ENCODE data around the gene CUX1. TPM values are rescaled to one million over a fixed set of nuclear protein-coding genes. Genes with fewer than 3 reads are reported as not detected.
A peak's percentile ranks its signal among the peaks of the same experiment; 100 is the strongest.

Gene CUX1
- total and polyA plus RNA-seq, 12 donors: 34.5 to 176 (median 145) TPM

GRCh38 chr7:102073931-102074880 is 256.8 kb downstream of the CUX1 start:
- DNase-seq (no peak), ATAC-seq (peak in 1 of 8 donors; percentile 32)
- no peak overlapping the region for H3K4me3 ChIP-seq
- H3K9me3 ChIP-seq: peaks cover 0 to 11% (median 0%) of the 10 kb centered on the region in 11 donors
- intact Hi-C loops (cut with DNase I): no loop called here
- peaks cover 0 to 40% (median 24%) of the 10 kb centered on the region in 9 donors for H3K36me3 ChIP-seq
- H3K27ac ChIP-seq: no peak overlapping the region
- 86 to 88% methylated on average over 14 of the region's 14 CpGs for WGBS, 2 donors
- peaks cover 0 to 18% (median 5%) of the 10 kb centered on the region in 9 donors for H3K4me1 ChIP-seq
- TF ChIP-seq CTCF (IDR thresholded peaks at IDR 0.05): no peak
- no peaks in the 10 kb centered on the region for H3K27me3 ChIP-seq

- WGBS, 2 donors: 92% methylated on average over 9 of the region's 9 CpGs
- peaks cover 0 to 38% (median 24%) of the 10 kb centered on the region in 9 donors for H3K36me3 ChIP-seq
These were observed 257.7 kb downstream of the CUX1 start for GRCh38 chr7:102075126-102075525.

GRCh38 chr7:102075553-102076135 is 258.2 kb downstream of the CUX1 start:
- no peak for TF ChIP-seq CTCF (IDR thresholded peaks at IDR 0.05)
- Histone ChIP-seq H3K4me1 (peaks cover 0 to 33% (median 9%) of the 10 kb centered on the region in 9 donors), H3K36me3 (peaks cover 0 to 32% (median 19%) of the 10 kb centered on the region in 9 donors), H3K27me3 (no peaks in the 10 kb centered on the region), H3K9me3 (peaks cover 0 to 11% (median 0%) of the 10 kb centered on the region in 11 donors), H3K4me3 (no peak overlapping the region), H3K27ac (no peak overlapping the region)
- intact Hi-C loops (cut with DNase I): no loop called here
- ATAC-seq (no peak), DNase-seq (no peak)
- 97 to 98% methylated on average over 11 of the region's 11 CpGs for WGBS, 2 donors

More at GRCh38 chr7:102075126-102075525, 257.7 kb downstream of the CUX1 start:
- Histone ChIP-seq H3K27ac (no peak overlapping the region), H3K4me3 (no peak overlapping the region), H3K4me1 (peaks cover 0 to 28% (median 9%) of the 10 kb centered on the region in 9 donors), H3K27me3 (no peaks in the 10 kb centered on the region), H3K9me3 (peaks cover 0 to 11% (median 0%) of the 10 kb centered on the region in 11 donors)
- no peak for TF ChIP-seq CTCF (IDR thresholded peaks at IDR 0.05)
- intact Hi-C loops (cut with DNase I): no loop called here
- no peak for ATAC-seq
- no peak for DNase-seq

- WGBS, 2 donors: 78 to 80% methylated on average over 5 of the region's 5 CpGs
- intact Hi-C loops (cut with DNase I): no loop called here
- no peak for DNase-seq
- no peak overlapping the region for H3K27ac ChIP-seq
- no peak overlapping the region for H3K4me3 ChIP-seq
- peaks cover 0 to 36% (median 9%) of the 10 kb centered on the region in 9 donors for H3K4me1 ChIP-seq
- ATAC-seq: no peak
- peaks cover 0 to 25% (median 5%) of the 10 kb centered on the region in 9 donors for H3K36me3 ChIP-seq
- no peak for TF ChIP-seq CTCF (IDR thresholded peaks at IDR 0.05)
- no peaks in the 10 kb centered on the region for H3K27me3 ChIP-seq
- H3K9me3 ChIP-seq: peaks cover 0 to 5% (median 0%) of the 10 kb centered on the region in 11 donors
These were observed 259.7 kb downstream of the CUX1 start for GRCh38 chr7:102077081-102077480.

Measured in heart right ventricle (tissue), 16 donors.